Measurements from ENCODE around the gene XRCC5. TPM values are rescaled to one million over a fixed set of nuclear protein-coding genes. Genes with fewer than 3 reads are reported as not detected.
A peak's percentile ranks its signal among the peaks of the same experiment; 100 is the strongest.

Gene XRCC5
- total and polyA plus RNA-seq, 2 of the 8 experiments (the other 6 are each of a cell fraction or from before 2014, with no cell fraction given) = 308 to 644 TPM

DNA sequence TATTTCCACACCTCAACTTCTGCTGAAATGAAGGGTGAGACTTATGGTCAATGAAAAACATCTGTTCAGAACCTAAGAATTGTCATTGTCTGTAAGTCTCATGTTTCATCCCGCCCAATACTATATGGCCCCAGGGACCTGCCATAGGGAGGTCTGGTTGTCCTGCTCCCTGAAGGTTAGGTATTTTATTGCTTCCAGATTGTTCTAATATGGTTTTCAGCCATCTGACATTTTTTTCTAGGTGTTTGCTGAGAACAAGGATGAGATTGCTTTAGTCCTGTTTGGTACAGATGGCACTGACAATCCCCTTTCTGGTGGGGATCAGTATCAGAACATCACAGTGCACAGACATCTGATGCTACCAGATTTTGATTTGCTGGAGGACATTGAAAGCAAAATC lies 7.3 kb downstream of the XRCC5 start:
- FAIRE-seq (no peak), DNase-seq (ENCODE audit: low read depth in 1 of 2, low spot score in 2 of 2) (no peak)
- Histone ChIP-seq H4K91ac (replicated peaks; ENCODE audit: insufficient read length, low read length) (no peak overlapping the region), H2BK15ac (ENCODE audit: low read length) (no peak overlapping the region), H3K9ac (replicated peaks in 1 of 4; ENCODE audit: extremely low read depth in 1 of 4, low read depth in 3 of 4, low read length in 3 of 4) (0 out of 7 replicates have a peak overlapping the region, but pooled peaks of 1 of the 4 experiments have one; percentile 47), H4K20me1 (replicated peaks in 1 of 2; ENCODE audit: control insufficient read depth in 1 of 2, insufficient read depth in 2 of 2, low read length in 2 of 2) (peaks cover 0 to 10% of the 10 kb centered on the region in 2 experiments), H3K4ac (replicated peaks; ENCODE audit: insufficient read length, low read depth, low read length) (no peak overlapping the region), H2BK12ac (ENCODE audit: low read depth, low read length) (no peak overlapping the region), H4K5ac (ENCODE audit: insufficient read length, low read depth, low read length) (no peak overlapping the region), H3K36me3 (ENCODE audit: control insufficient read depth in 2 of 4, insufficient read depth in 4 of 4, low read length in 3 of 4) (peaks cover 43 to 95% (median 77%) of the 10 kb centered on the region in 4 experiments), H3K79me1 (ENCODE audit: low read depth, low read length) (peaks cover 7% of the 10 kb centered on the region; the same call in 1 of the 2 replicates), H3K27ac (ENCODE audit: low read depth, low read length) (peak overlapping the region; percentile 52; the same call in 1 of the 2 replicates), H2AK5ac (ENCODE audit: low read depth, low read length) (no peak overlapping the region), H2BK20ac (ENCODE audit: low read length) (no peak overlapping the region), H3K9me3 (ENCODE audit: insufficient read depth in 2 of 2, low read depth in 1 of 2, low read length in 1 of 2) (no peaks in the 10 kb centered on the region), H2BK120ac (replicated peaks; ENCODE audit: low read depth, low read length) (no peak overlapping the region), H3K18ac (ENCODE audit: extremely low read depth, low read length) (no peak overlapping the region), H3K4me1 (replicated peaks in 1 of 4; ENCODE audit: control insufficient read depth in 3 of 4, insufficient read depth in 4 of 4, low read length in 3 of 4) (peaks cover 0 to 15% (median 10%) of the 10 kb centered on the region in 4 experiments; a peak in 5 of 7 replicates), H3K23ac (ENCODE audit: insufficient read length) (no peak overlapping the region), H2BK5ac (ENCODE audit: low read depth, low read length) (no peak overlapping the region), H3K56ac (replicated peaks; ENCODE audit: insufficient read length, low read depth, low read length) (no peak overlapping the region), H3K79me2 (ENCODE audit: control insufficient read depth in 1 of 2, insufficient read depth in 2 of 2, low read length in 2 of 2) (peaks cover 18 to 82% of the 10 kb centered on the region in 2 experiments), H3K27me3 (replicated peaks in 1 of 4; ENCODE audit: control insufficient read depth in 3 of 4, extremely low read depth in 1 of 4, insufficient read depth in 3 of 4, low read length in 3 of 4) (no peaks in the 10 kb centered on the region), H4K8ac (ENCODE audit: extremely low read depth, insufficient read depth, low read length) (no peak overlapping the region), H3K4me3 (ENCODE audit: extremely low read depth in 1 of 4, insufficient read depth in 2 of 4, low read depth in 3 of 4, low read length in 4 of 4) (no peak overlapping the region), H2AFZ (ENCODE audit: low read length) (no peak overlapping the region), H3K23me2 (ENCODE audit: low read depth, low read length) (no peaks in the 10 kb centered on the region), H3K4me2 (ENCODE audit: insufficient read depth in 1 of 2, low read depth in 2 of 2, low read length in 2 of 2) (no peak overlapping the region), H3K14ac (ENCODE audit: insufficient read length) (no peak overlapping the region)
- POLR2A ChIA-PET (ENCODE audit: partially characterized antibody) = interaction anchor here (2.5 to 12.0 kb wide), 2 partner anchors 8 to 28 kb away, joined by 14 to 101 read pairs; partner anchors contain the start of gene XRCC5
- 84% methylated on average over 1 of the region's 1 CpG; no CpG with 5 or more reads in 1 of the 2 experiments for WGBS, 2 experiments (ENCODE audit: extremely low coverage in 1 of 2, insufficient coverage in 1 of 2, insufficient read length in 1 of 2, insufficient replicate concordance in 2 of 2, low coverage in 1 of 2, low lambda C conversion rate in 2 of 2, missing lambda C conversion rate in 1 of 2)
- no peak for TF ChIP-seq EP300 (IDR thresholded peaks at IDR 0.05; ENCODE audit: borderline replicate concordance in 1 of 2, low read depth in 2 of 2, low read length in 2 of 2)
- no peak for TF ChIP-seq SIN3A (conservative IDR thresholded peaks at IDR 0.05 in 1 of 2, IDR thresholded peaks at IDR 0.05 in 1 of 2; ENCODE audit: low read depth in 1 of 2, low read length in 2 of 2)
- no peak for TF ChIP-seq HDAC2 (IDR thresholded peaks at IDR 0.05; ENCODE audit: borderline replicate concordance in 1 of 2, low read depth in 2 of 2, low read length in 2 of 2)
- no peak for TF ChIP-seq SAP30 (IDR thresholded peaks at IDR 0.05; ENCODE audit: insufficient read depth, insufficient replicate concordance, low read length)
- TF ChIP-seq POLR2A (IDR thresholded peaks at IDR 0.05; ENCODE audit: control extremely low read depth in 1 of 2, low read depth in 2 of 2, low read length in 2 of 2) = peak in 1 of 2 experiments; percentile 0; a peak in 1 of 3 replicates
- TF ChIP-seq RXRA (IDR thresholded peaks at IDR 0.05; ENCODE audit: insufficient read depth, low read depth, low read length) = no peak
- TF ChIP-seq RBBP5 (IDR thresholded peaks at IDR 0.05; ENCODE audit: borderline replicate concordance, low read depth, low read length) = no peak
- TF ChIP-seq GTF2F1 (IDR thresholded peaks at IDR 0.05; ENCODE audit: borderline replicate concordance, low read depth, low read length) = no peak
- peak; percentile 39; the same call in 1 of the 2 replicates for TF ChIP-seq POLR2AphosphoS5 (IDR thresholded peaks at IDR 0.05; ENCODE audit: low read depth, low read length)
- TF ChIP-seq, protein P1, sequence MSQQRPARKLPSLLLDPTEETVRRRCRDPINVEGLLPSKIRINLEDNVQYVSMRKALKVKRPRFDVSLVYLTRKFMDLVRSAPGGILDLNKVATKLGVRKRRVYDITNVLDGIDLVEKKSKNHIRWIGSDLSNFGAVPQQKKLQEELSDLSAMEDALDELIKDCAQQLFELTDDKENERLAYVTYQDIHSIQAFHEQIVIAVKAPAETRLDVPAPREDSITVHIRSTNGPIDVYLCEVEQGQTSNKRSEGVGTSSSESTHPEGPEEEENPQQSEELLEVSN (IDR thresholded peaks at IDR 0.05) = no peak
- TF ChIP-seq ZNF274 (IDR thresholded peaks at IDR 0.05; ENCODE audit: borderline replicate concordance, extremely low read depth, low read length) = no peak
- CTCF ChIA-PET (ENCODE audit: partially characterized antibody) = no interaction called here

Measured in H1 (cell line).